Uterus (tissue), 2 donors: Measurements from ENCODE around the gene TTC9.

Experiments used
- CTCF ChIP-seq, 4 experiments: fragments of 200-600 bp in 2 of 4; fragments of 450-650 bp in 2 of 4; sonication (generic) in 2 of 4; IDR thresholded peaks; one replicate each; pipeline ENCODE4 v1.5.1; 2016 to 2019; ENCODE audit warnings: antibody characterized with exemption in 4 of 4, mild to moderate bottlenecking in 2 of 4, moderate library complexity in 1 of 4
- POLR2A ChIP-seq, 2 donors: fragments of 450-650 bp; IDR thresholded peaks; one replicate each; pipeline ENCODE4 v1.6.1; 2016; ENCODE audit warnings: antibody characterized with exemption in 2 of 2, mild to moderate bottlenecking in 1 of 2, moderate library complexity in 1 of 2

- no peak for TF ChIP-seq CTCF (IDR thresholded peaks at IDR 0.05)
- no peak for TF ChIP-seq POLR2A (IDR thresholded peaks at IDR 0.05)
These were observed 11.9 kb downstream of the TTC9 start for GRCh38 chr14:70653662-70654061.
